H9 (cell line): ENCODE results near the gene MORF4L1. TPM values are rescaled to one million over a fixed set of nuclear protein-coding genes. Genes with fewer than 3 reads are reported as not detected.

Experiments
- DNase-seq: peaks from one replicate; pipeline ENCODE4 v3.0.0-alpha.2; 2017
- H2AFZ ChIP-seq: one replicate; pipeline ENCODE4 v1.6.1; 2013; ENCODE audit warnings: mild to moderate bottlenecking, low read length, control low read depth, moderate library complexity
- H2AK5ac ChIP-seq: 2 replicates; pipeline ENCODE4 v1.6.1; 2013; ENCODE audit warnings: low read length, control low read depth, mixed read lengths; ENCODE audit not compliant: insufficient read length
- H2BK120ac ChIP-seq: one replicate; pipeline ENCODE4 v1.6.1; 2013; ENCODE audit warnings: low read depth, mild to moderate bottlenecking, low read length, control low read depth, inconsistent platforms; ENCODE audit not compliant: poor library complexity, severe bottlenecking
- H2BK12ac ChIP-seq: 2 replicates; pipeline ENCODE4 v1.6.1; 2013; ENCODE audit warnings: low read length, control low read depth, mixed read lengths, low read depth; ENCODE audit not compliant: insufficient read length
- H2BK15ac ChIP-seq: 2 replicates; pipeline ENCODE4 v1.6.1; 2013; ENCODE audit warnings: low read depth, low read length, control low read depth
- H2BK20ac ChIP-seq: one replicate; pipeline ENCODE4 v1.6.1; 2013; ENCODE audit warnings: low read depth, mild to moderate bottlenecking, low read length, control low read depth, inconsistent platforms; ENCODE audit not compliant: poor library complexity, severe bottlenecking
- H2BK5ac ChIP-seq: 2 replicates; pipeline ENCODE4 v1.6.1; 2013; ENCODE audit warnings: low read length, control low read depth, mixed read lengths; ENCODE audit not compliant: insufficient read length
- H3K14ac ChIP-seq: 2 replicates; pipeline ENCODE4 v1.6.1; 2013; ENCODE audit warnings: low read length, control low read depth; ENCODE audit not compliant: insufficient read depth
- H3K18ac ChIP-seq: 2 replicates; pipeline ENCODE4 v1.6.1; 2013; ENCODE audit warnings: low read depth, mild to moderate bottlenecking, mixed read lengths, low read length, control low read depth; ENCODE audit not compliant: insufficient read length
- H3K23ac ChIP-seq: 2 replicates; pipeline ENCODE4 v1.6.1; 2013; ENCODE audit warnings: low read length, control low read depth, mixed read lengths, low read depth; ENCODE audit not compliant: insufficient read length
- H3K23me2 ChIP-seq: 2 replicates; pipeline ENCODE4 v1.6.1; 2013; ENCODE audit warnings: low read depth, mild to moderate bottlenecking, mixed read lengths, low read length, control low read depth; ENCODE audit not compliant: insufficient read length, poor library complexity, severe bottlenecking
- H3K27ac ChIP-seq: 2 replicates; pipeline ENCODE4 v1.5.1; 2013; ENCODE audit warnings: low read length, control low read depth, mixed read lengths, low read depth; ENCODE audit not compliant: insufficient read length
- H3K27me3 ChIP-seq: 2 replicates; pipeline ENCODE4 v1.6.1; 2013; ENCODE audit warnings: low read length, control low read depth, inconsistent platforms; ENCODE audit not compliant: insufficient read depth
- H3K4ac ChIP-seq: 2 replicates; pipeline ENCODE4 v1.6.1; 2013; ENCODE audit warnings: low read depth, mild to moderate bottlenecking, control low read depth, inconsistent platforms, low read length, moderate library complexity
- H3K4me1 ChIP-seq: 2 replicates; pipeline ENCODE4 v1.6.1; 2013; ENCODE audit warnings: low read length, control low read depth, inconsistent platforms; ENCODE audit not compliant: insufficient read depth
- H3K4me2 ChIP-seq: 2 replicates; pipeline ENCODE4 v1.6.1; 2013; ENCODE audit warnings: low read length, control low read depth, mixed read lengths; ENCODE audit not compliant: insufficient read length, insufficient read depth
- H3K56ac ChIP-seq: 2 replicates; pipeline ENCODE4 v1.6.1; 2013; ENCODE audit warnings: low read depth, mild to moderate bottlenecking, mixed read lengths, low read length, control low read depth; ENCODE audit not compliant: insufficient read length
- H3K79me1 ChIP-seq: 2 replicates; pipeline ENCODE4 v1.6.1; 2013; ENCODE audit warnings: low read depth, mild to moderate bottlenecking, moderate library complexity, low read length, control low read depth, inconsistent platforms; ENCODE audit not compliant: insufficient read depth, poor library complexity, severe bottlenecking
- H3K79me2 ChIP-seq: 2 replicates; pipeline ENCODE4 v1.6.1; 2013; ENCODE audit warnings: low read length, control low read depth, inconsistent platforms; ENCODE audit not compliant: insufficient read depth
- H3K9ac ChIP-seq: 2 replicates; pipeline ENCODE4 v1.6.1; 2013; ENCODE audit warnings: low read length, control low read depth, mixed read lengths; ENCODE audit not compliant: insufficient read length; ENCODE audit errors: extremely low read depth
- H3K9me3 ChIP-seq: one replicate; pipeline ENCODE4 v1.6.1; 2013; ENCODE audit warnings: low read depth, low read length, inconsistent platforms; ENCODE audit not compliant: control insufficient read depth
- H3T11ph ChIP-seq: one replicate; pipeline ENCODE4 v1.6.1; 2013; ENCODE audit warnings: mild to moderate bottlenecking, low read length, control low read depth, inconsistent platforms
- H4K20me1 ChIP-seq: one replicate; pipeline ENCODE4 v1.6.1; 2013; ENCODE audit not compliant: control insufficient read depth, insufficient read length, insufficient read depth
- H4K5ac ChIP-seq: 2 replicates; pipeline ENCODE4 v1.6.1; 2013; ENCODE audit warnings: low read depth, mild to moderate bottlenecking, mixed read lengths, low read length, control low read depth; ENCODE audit not compliant: insufficient read length
- H4K8ac ChIP-seq: replicated peaks from 2 replicates; pipeline ENCODE4 v1.6.1; 2013; ENCODE audit warnings: low read length, control low read depth, mixed read lengths, low read depth; ENCODE audit not compliant: insufficient read length
- H4K91ac ChIP-seq: 2 replicates; pipeline ENCODE4 v1.6.1; 2013; ENCODE audit warnings: low read depth, mild to moderate bottlenecking, moderate library complexity, mixed read lengths, low read length, control low read depth; ENCODE audit not compliant: insufficient read length
- H3K27ac Mint-ChIP-seq, 3 experiments: 2 replicates in 2 of 3; 3 replicates in 1 of 3; pipeline ENCODE4 v1.8.0; 2020 to 2021; ENCODE audit warnings: mixed read lengths in 3 of 3, mild to moderate bottlenecking in 1 of 3, moderate library complexity in 1 of 3
- H3K27me3 Mint-ChIP-seq: 2 replicates; pipeline ENCODE4 v1.8.0; 2021; ENCODE audit warnings: low read depth, mild to moderate bottlenecking, moderate library complexity, mixed read lengths
- H3K36me3 Mint-ChIP-seq, 3 experiments: 2 replicates in 2 of 3; 3 replicates in 1 of 3; pipeline ENCODE4 v1.8.0; 2020 to 2021; ENCODE audit warnings: low read depth in 3 of 3, mixed read lengths in 3 of 3; ENCODE audit not compliant: insufficient read depth in 1 of 3
- H3K4me1 Mint-ChIP-seq, 2 experiments: 2 replicates each; pipeline ENCODE4 v1.8.0; 2020; ENCODE audit warnings: mixed read lengths in 2 of 2
- H3K4me3 Mint-ChIP-seq, 2 experiments: 2 replicates in 1 of 2; 3 replicates in 1 of 2; pipeline ENCODE4 v1.8.0; 2020 to 2021; ENCODE audit warnings: mild to moderate bottlenecking in 2 of 2, mixed read lengths in 2 of 2, moderate library complexity in 1 of 2
- H3K9me3 Mint-ChIP-seq, 2 experiments: 2 replicates in 1 of 2; 3 replicates in 1 of 2; pipeline ENCODE4 v1.8.0; 2020; ENCODE audit warnings: mild to moderate bottlenecking in 2 of 2, mixed read lengths in 2 of 2, moderate library complexity in 1 of 2
- CTCF ChIP-seq: fragments of 200-600 bp; sonication (generic); conservative IDR thresholded peaks from 3 replicates; pipeline ENCODE4 v1.8.0; 2021; ENCODE audit warnings: antibody characterized with exemption, mild to moderate bottlenecking
- WGBS: extraction: QIAGEN DNeasy Blood & Tissue Kit; methylation state at CpG from one replicate; pipeline ENCODE4 v1.1.7; 2013; ENCODE audit warnings: missing lambda C conversion rate, low lambda C conversion rate, mixed read lengths; ENCODE audit not compliant: insufficient read length; ENCODE audit errors: extremely low coverage; 5-methylcytosine and 5-hydroxymethylcytosine counted together
- total RNA-seq: library from RNA; stranded (reverse); gene quantifications from 2 replicates; pipeline ENCODE4 v1.2.1, GENCODE V29; 2021

The MORF4L1 gene
- total RNA-seq, 1 experiment from 2014 or later = 544 TPM

DNA sequence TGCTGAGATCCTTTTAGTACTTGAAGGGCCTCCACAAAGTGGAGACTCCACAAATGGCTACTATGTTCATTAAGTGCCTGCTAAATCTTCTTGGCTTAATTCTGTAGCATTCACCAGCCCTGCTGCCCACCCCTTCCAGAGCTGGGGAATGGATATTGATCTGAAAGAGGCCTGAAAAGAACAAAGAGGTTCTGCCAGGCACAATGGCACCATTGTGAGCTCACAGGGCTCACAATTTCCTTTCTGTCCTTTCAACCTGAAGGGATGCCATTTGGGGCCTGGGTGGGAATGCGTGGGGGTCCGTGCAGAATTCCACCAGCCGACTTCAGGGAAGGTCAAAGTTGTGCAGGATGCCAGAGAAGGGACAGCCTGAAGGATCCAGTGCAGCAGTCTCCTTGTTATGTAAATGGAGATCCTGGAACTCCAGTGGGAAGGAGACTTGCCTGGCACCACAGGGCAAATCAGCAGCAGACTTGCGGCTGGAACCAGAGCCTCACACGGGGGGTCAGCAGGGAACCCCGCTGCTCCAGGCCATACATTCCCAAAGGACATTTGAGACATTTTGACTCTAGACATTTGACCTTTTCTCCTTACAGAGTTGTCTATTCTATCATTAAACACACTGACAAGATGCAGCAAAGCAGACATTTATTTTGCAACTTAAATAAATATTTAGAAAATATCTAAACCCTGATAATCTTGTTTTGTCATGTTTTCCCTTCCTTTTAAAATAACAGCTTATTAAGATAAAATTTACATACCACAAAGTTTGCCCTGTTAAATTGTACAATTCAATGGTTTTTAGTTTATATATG, 21.5 kb upstream of the MORF4L1 start:
- Mint-ChIP-seq H3K36me3 (peaks cover 0 to 5% (median 0%) of the 10 kb centered on the region in 3 experiments; a peak in 2 of 7 replicates), H3K9me3 (peaks cover 0 to 5% of the 10 kb centered on the region in 2 experiments; a peak in 2 of 5 replicates), H3K4me3 (no peak overlapping the region; a peak in 1 of 5 replicates), H3K27ac (peak overlapping the region in 2 of 3 experiments; percentile 29 to 49; a peak in 4 of 7 replicates), H3K27me3 (no peaks in the 10 kb centered on the region), H3K4me1 (peaks cover 15 to 28% of the 10 kb centered on the region in 2 experiments)
- H3T11ph ChIP-seq = no peak overlapping the region
- no peaks in the 10 kb centered on the region for H3K27me3 ChIP-seq
- no peak overlapping the region for H2BK5ac ChIP-seq
- H3K4me1 ChIP-seq = peaks cover 2% of the 10 kb centered on the region; the same call in 1 of the 2 replicates
- H3K9ac ChIP-seq = no peak overlapping the region
- no peak overlapping the region for H2BK15ac ChIP-seq
- H3K4me2 ChIP-seq = peak overlapping the region; percentile 28
- H2BK20ac ChIP-seq = no peak overlapping the region
- H4K5ac ChIP-seq = no peak overlapping the region
- H3K27ac ChIP-seq = no peak overlapping the region
- H2BK12ac ChIP-seq = no peak overlapping the region
- no peak overlapping the region for H4K8ac ChIP-seq
- WGBS = no CpG with 5 or more reads among the region's 6 CpGs
- no peak overlapping the region for H3K18ac ChIP-seq
- peaks cover 5% of the 10 kb centered on the region for H3K23me2 ChIP-seq
- no peaks in the 10 kb centered on the region for H3K79me1 ChIP-seq
- no peak overlapping the region for H3K14ac ChIP-seq
- TF ChIP-seq CTCF = no peak
- H2BK120ac ChIP-seq = no peak overlapping the region
- no peak overlapping the region for H3K4ac ChIP-seq
- no peak overlapping the region for H3K23ac ChIP-seq
- no peak overlapping the region for H4K91ac ChIP-seq
- no peak overlapping the region for H2AK5ac ChIP-seq
- H3K79me2 ChIP-seq = no peaks in the 10 kb centered on the region
- no peaks in the 10 kb centered on the region for H3K9me3 ChIP-seq
- H3K56ac ChIP-seq = no peak overlapping the region
- no peaks in the 10 kb centered on the region for H4K20me1 ChIP-seq
- DNase-seq = peak; percentile 52
- no peak overlapping the region for H2AFZ ChIP-seq
